Ectodermal cell (in vitro differentiated cells): ENCODE measurements around the gene MAF.

Experiments used
- H3K27ac ChIP-seq: 2 replicates; pipeline ENCODE4 v1.7.0; 2013; ENCODE audit warnings: mild to moderate bottlenecking, low read depth, low read length; ENCODE audit not compliant: insufficient read depth, poor library complexity, severe bottlenecking
- H3K27me3 ChIP-seq: 2 replicates; pipeline ENCODE4 v1.7.0; 2013; ENCODE audit warnings: mild to moderate bottlenecking, low read length; ENCODE audit not compliant: insufficient read depth, control insufficient read depth, poor library complexity, severe bottlenecking
- H3K36me3 ChIP-seq: one replicate; pipeline ENCODE4 v1.7.0; 2013; ENCODE audit warnings: low read length; ENCODE audit not compliant: control insufficient read depth, insufficient read depth
- H3K4me1 ChIP-seq: one replicate; pipeline ENCODE4 v1.7.0; 2013; ENCODE audit warnings: low read length; ENCODE audit not compliant: control insufficient read depth, insufficient read depth
- H3K4me3 ChIP-seq: 2 replicates; pipeline ENCODE4 v1.7.0; 2013; ENCODE audit warnings: low read depth, low read length, control low read depth; ENCODE audit not compliant: insufficient read depth
- H3K9me3 ChIP-seq: 2 replicates; pipeline ENCODE4 v1.7.0; 2013; ENCODE audit warnings: mild to moderate bottlenecking, low read length, moderate library complexity; ENCODE audit not compliant: control insufficient read depth
- WGBS, 2 experiments: methylation state at CpG; one replicate each; pipeline ENCODE4 v1.1.7; 2013; ENCODE audit warnings: missing lambda C conversion rate in 2 of 2; 5-methylcytosine and 5-hydroxymethylcytosine counted together

Gene MAF

GRCh38 chr16:79634298-79634697 is 33.8 kb upstream of the MAF start:
- Histone ChIP-seq H3K9me3 (no peaks in the 10 kb centered on the region), H3K4me3 (no peak overlapping the region), H3K27ac (no peak overlapping the region), H3K36me3 (no peaks in the 10 kb centered on the region), H3K27me3 (no peaks in the 10 kb centered on the region), H3K4me1 (no peaks in the 10 kb centered on the region)
- WGBS, 2 experiments = 91 to 92% methylated on average over 7 of the region's 7 CpGs

- Histone ChIP-seq H3K36me3 (no peaks in the 10 kb centered on the region), H3K27me3 (no peaks in the 10 kb centered on the region), H3K9me3 (no peaks in the 10 kb centered on the region), H3K4me1 (no peaks in the 10 kb centered on the region), H3K4me3 (no peak overlapping the region), H3K27ac (no peak overlapping the region)
- 92 to 95% methylated on average over 7 of the region's 7 CpGs for WGBS, 2 experiments
Measured at GRCh38 chr16:79632289-79632688, 31.8 kb upstream of the MAF start.

GRCh38 chr16:79628988-79629387 is 28.5 kb upstream of the MAF start:
- Histone ChIP-seq H3K27ac (no peak overlapping the region), H3K36me3 (no peaks in the 10 kb centered on the region), H3K27me3 (no peaks in the 10 kb centered on the region), H3K4me1 (no peaks in the 10 kb centered on the region), H3K4me3 (no peak overlapping the region), H3K9me3 (no peaks in the 10 kb centered on the region)
- WGBS, 2 experiments = 96 to 98% methylated on average over 4 to 6 of the region's 6 CpGs

GRCh38 chr16:79628501-79628975 is 28.0 kb upstream of the MAF start:
- Histone ChIP-seq H3K27me3 (no peaks in the 10 kb centered on the region), H3K4me3 (no peak overlapping the region), H3K4me1 (no peaks in the 10 kb centered on the region), H3K27ac (no peak overlapping the region), H3K36me3 (no peaks in the 10 kb centered on the region), H3K9me3 (no peaks in the 10 kb centered on the region)
- 87 to 92% methylated on average over 3 to 5 of the region's 5 CpGs for WGBS, 2 experiments

- WGBS, 2 experiments = 89% methylated on average over 1 of the region's 2 CpGs; no CpG with 5 or more reads in 1 of the 2 experiments
Measured at GRCh38 chr16:79627092-79627491, 26.6 kb upstream of the MAF start.

GRCh38 chr16:79625738-79626137 is 25.2 kb upstream of the MAF start:
- H3K9me3 ChIP-seq = no peaks in the 10 kb centered on the region
- no peak overlapping the region for H3K4me3 ChIP-seq
- 95 to 96% methylated on average over 1 of the region's 1 CpG for WGBS, 2 experiments
- H3K4me1 ChIP-seq = no peaks in the 10 kb centered on the region
- no peaks in the 10 kb centered on the region for H3K27me3 ChIP-seq
- no peaks in the 10 kb centered on the region for H3K36me3 ChIP-seq
- no peak overlapping the region for H3K27ac ChIP-seq

More at GRCh38 chr16:79627092-79627491, 26.6 kb upstream of the MAF start:
- Histone ChIP-seq H3K4me1 (no peaks in the 10 kb centered on the region), H3K27me3 (no peaks in the 10 kb centered on the region), H3K27ac (no peak overlapping the region), H3K4me3 (no peak overlapping the region), H3K9me3 (no peaks in the 10 kb centered on the region), H3K36me3 (no peaks in the 10 kb centered on the region)

GRCh38 chr16:79623824-79624223 is 23.3 kb upstream of the MAF start:
- 85 to 97% methylated on average over 2 of the region's 2 CpGs for WGBS, 2 experiments
- Histone ChIP-seq H3K36me3 (no peaks in the 10 kb centered on the region), H3K9me3 (no peaks in the 10 kb centered on the region), H3K27ac (no peak overlapping the region), H3K27me3 (no peaks in the 10 kb centered on the region), H3K4me1 (no peaks in the 10 kb centered on the region), H3K4me3 (no peak overlapping the region)

GRCh38 chr16:79623062-79623461 is 22.5 kb upstream of the MAF start:
- WGBS, 2 experiments = 91 to 92% methylated on average over 9 of the region's 9 CpGs
- no peak overlapping the region for H3K27ac ChIP-seq
- no peaks in the 10 kb centered on the region for H3K27me3 ChIP-seq
- no peaks in the 10 kb centered on the region for H3K9me3 ChIP-seq
- no peak overlapping the region for H3K4me3 ChIP-seq
- H3K4me1 ChIP-seq = no peaks in the 10 kb centered on the region
- no peaks in the 10 kb centered on the region for H3K36me3 ChIP-seq

GRCh38 chr16:79621027-79621426 is 20.5 kb upstream of the MAF start:
- Histone ChIP-seq H3K27ac (no peak overlapping the region), H3K4me3 (no peak overlapping the region), H3K4me1 (no peaks in the 10 kb centered on the region), H3K27me3 (no peaks in the 10 kb centered on the region), H3K36me3 (no peaks in the 10 kb centered on the region), H3K9me3 (no peaks in the 10 kb centered on the region)
- 87 to 92% methylated on average over 1 of the region's 1 CpG for WGBS, 2 experiments

GRCh38 chr16:79618692-79619050 is 18.1 kb upstream of the MAF start:
- no peak overlapping the region for H3K4me3 ChIP-seq
- H3K27ac ChIP-seq = no peak overlapping the region
- 88 to 89% methylated on average over 7 of the region's 7 CpGs for WGBS, 2 experiments
- H3K36me3 ChIP-seq = no peaks in the 10 kb centered on the region
- H3K9me3 ChIP-seq = no peaks in the 10 kb centered on the region
- H3K4me1 ChIP-seq = no peaks in the 10 kb centered on the region
- no peaks in the 10 kb centered on the region for H3K27me3 ChIP-seq
